CD4-positive, CD25-positive, alpha-beta regulatory T cell (primary cell): Measurements from ENCODE around the gene ITPKB. TPM values are rescaled to one million over a fixed set of nuclear protein-coding genes. Genes with fewer than 3 reads are reported as not detected.

Experiments
- ATAC-seq, 2 donors: fragments of 150-1000 bp; cut with Tn5 transposase; one replicate each; pipeline ENCODE4 v1.10.0; 2021; ENCODE audit warnings: low read depth in 2 of 2, moderate number of reproducible peaks in 2 of 2, moderate library complexity in 1 of 2
- DNase-seq, 3 donors: peaks; one replicate each; pipeline versions ENCODE4 v3.0.0 to v3.0.0-alpha.2; 2012 to 2022; ENCODE audit warnings: mixed read lengths in 1 of 3
- H3K27ac ChIP-seq: one replicate; pipeline ENCODE4 v1.7.0; 2013; ENCODE audit warnings: mild to moderate bottlenecking, low read length; ENCODE audit not compliant: insufficient read depth, poor library complexity, severe bottlenecking
- H3K27me3 ChIP-seq: one replicate; pipeline ENCODE4 v1.7.0; 2013; ENCODE audit warnings: low read length; ENCODE audit not compliant: control insufficient read depth, insufficient read depth
- H3K36me3 ChIP-seq: one replicate; pipeline ENCODE4 v1.7.0; 2013; ENCODE audit warnings: mild to moderate bottlenecking, low read length, moderate library complexity; ENCODE audit not compliant: control insufficient read depth, insufficient read depth
- H3K4me1 ChIP-seq: 2 replicates; pipeline ENCODE4 v1.7.0; 2013; ENCODE audit warnings: mild to moderate bottlenecking, low read length; ENCODE audit not compliant: insufficient read depth, control insufficient read depth, poor library complexity, severe bottlenecking
- H3K4me3 ChIP-seq: one replicate; pipeline ENCODE4 v1.7.0; 2013; ENCODE audit warnings: low read depth, mild to moderate bottlenecking, low read length, moderate library complexity
- H3K9me3 ChIP-seq, 2 experiments: 1 replicate in 1 of 2; 2 replicates in 1 of 2; pipeline ENCODE4 v1.7.0; 2013; ENCODE audit warnings: low read length in 2 of 2, mild to moderate bottlenecking in 1 of 2, moderate library complexity in 1 of 2; ENCODE audit not compliant: control insufficient read depth in 2 of 2
- H3K27ac Mint-ChIP-seq, 3 donors: one replicate each; pipeline ENCODE4 v1.8.0; 2020 to 2022; ENCODE audit warnings: mild to moderate bottlenecking in 3 of 3, mixed read lengths in 3 of 3, moderate library complexity in 2 of 3
- H3K27me3 Mint-ChIP-seq: one replicate; pipeline ENCODE4 v1.8.0; 2022; ENCODE audit warnings: mild to moderate bottlenecking, mixed read lengths
- H3K36me3 Mint-ChIP-seq: one replicate; pipeline ENCODE4 v1.8.0; 2020; ENCODE audit warnings: mixed read lengths
- H3K4me1 Mint-ChIP-seq, 4 donors: one replicate each; pipeline ENCODE4 v1.8.0; 2020 to 2022; ENCODE audit warnings: mixed read lengths in 4 of 4, mild to moderate bottlenecking in 1 of 4
- H3K4me3 Mint-ChIP-seq, 4 donors: one replicate each; pipeline ENCODE4 v1.8.0; 2020 to 2022; ENCODE audit warnings: mild to moderate bottlenecking in 4 of 4, mixed read lengths in 4 of 4, moderate library complexity in 3 of 4
- H3K9me3 Mint-ChIP-seq, 7 donors: one replicate each; pipeline ENCODE4 v1.8.0; 2020 to 2022; ENCODE audit warnings: mixed read lengths in 7 of 7, mild to moderate bottlenecking in 3 of 7, moderate library complexity in 2 of 7
- polyA plus RNA-seq, 4 donors: library from polyadenylated mRNA; unstranded; fragments of 300-500 nt; fragmentation: Illumina TruSeq; gene quantifications; one replicate each; pipeline ENCODE4 v1.2.3, GENCODE V29; 2021
- total RNA-seq: library from RNA; stranded (reverse); gene quantifications from one replicate; pipeline ENCODE4 v1.2.3, GENCODE V29; 2022

The ITPKB gene
- total and polyA plus RNA-seq, 5 donors from 2014 or later = 38.5 to 216 (median 48.0) TPM

DNA sequence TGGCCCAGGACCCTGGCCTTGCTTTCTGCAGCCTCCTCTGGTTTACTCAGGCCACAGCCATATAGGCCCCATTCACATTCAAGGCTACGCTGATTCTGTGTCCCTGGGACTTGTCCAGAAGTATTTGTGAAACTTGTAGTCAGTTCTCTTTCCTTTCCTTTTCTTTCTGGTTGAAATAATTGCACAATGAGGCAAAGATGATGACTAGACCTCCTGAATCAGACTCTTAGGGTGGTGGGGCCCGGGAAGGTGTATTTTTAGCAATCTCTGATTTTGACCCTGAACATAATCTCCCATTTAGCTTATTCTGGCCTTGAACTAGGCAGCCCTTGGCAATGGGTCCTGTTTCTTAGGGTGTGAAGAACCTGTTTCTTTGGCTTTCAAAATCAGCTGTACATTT, 150.6 kb downstream of the ITPKB start:
- no peaks in the 10 kb centered on the region for H3K4me1 ChIP-seq
- no peak overlapping the region for H3K27ac ChIP-seq

DNA sequence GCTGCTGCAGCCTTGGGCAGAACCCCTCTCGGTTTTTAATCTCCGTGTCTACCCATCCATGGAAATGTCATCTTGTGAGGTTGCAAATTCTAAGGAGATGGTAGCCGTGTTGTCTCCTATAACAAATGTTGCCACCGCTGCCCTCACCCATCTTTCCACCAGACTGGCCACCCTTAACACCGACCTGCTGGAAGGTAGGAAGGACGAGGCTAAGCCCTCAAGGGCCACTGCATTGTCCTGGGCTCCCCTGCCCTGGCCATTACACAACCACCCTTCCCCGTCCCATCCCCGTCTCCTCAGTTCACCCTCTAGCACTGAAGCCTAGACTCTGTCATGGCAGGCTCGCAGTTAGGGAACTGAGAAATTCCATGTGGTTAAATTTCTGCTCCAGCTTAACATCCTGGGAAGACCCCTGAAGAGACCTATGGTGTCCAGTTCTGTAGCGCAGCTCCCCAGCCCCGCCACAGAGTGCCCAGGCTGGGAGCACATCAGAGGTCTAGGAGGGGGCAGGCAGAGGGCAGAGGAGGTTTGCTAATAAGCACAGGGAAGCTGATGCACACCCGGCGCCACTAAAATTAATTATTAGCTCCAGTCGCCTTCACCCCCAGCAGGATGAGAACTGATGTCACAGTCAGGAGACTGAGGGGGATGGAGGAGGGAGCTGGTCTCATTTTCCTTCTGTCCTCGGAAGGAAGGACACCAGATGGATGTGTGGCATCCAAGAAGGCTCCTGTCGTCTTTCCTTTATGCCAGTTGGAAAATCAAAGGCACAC, 152.2 kb downstream of the ITPKB start:
- no peaks in the 10 kb centered on the region for H3K9me3 Mint-ChIP-seq
- H3K27ac ChIP-seq = no peak overlapping the region
- H3K27me3 Mint-ChIP-seq = peaks cover 12% of the 10 kb centered on the region
- no peaks in the 10 kb centered on the region for H3K36me3 Mint-ChIP-seq
- H3K4me1 Mint-ChIP-seq = peaks cover 0 to 2% (median 0%) of the 10 kb centered on the region in 4 donors
- no peaks in the 10 kb centered on the region for H3K4me1 ChIP-seq
- no peaks in the 10 kb centered on the region for H3K36me3 ChIP-seq
- H3K27me3 ChIP-seq = no peaks in the 10 kb centered on the region
- H3K9me3 ChIP-seq = no peaks in the 10 kb centered on the region
- no peak overlapping the region for H3K4me3 Mint-ChIP-seq
- no peak for ATAC-seq
- H3K4me3 ChIP-seq = no peak overlapping the region
- no peak overlapping the region for H3K27ac Mint-ChIP-seq
- DNase-seq = no peak

More for the DNA sequence above, 150.6 kb downstream of the ITPKB start:
- Mint-ChIP-seq H3K4me1 (peaks cover 0 to 2% (median 0%) of the 10 kb centered on the region in 4 donors), H3K36me3 (no peaks in the 10 kb centered on the region), H3K4me3 (no peak overlapping the region), H3K27ac (no peak overlapping the region), H3K27me3 (peaks cover 8% of the 10 kb centered on the region), H3K9me3 (no peaks in the 10 kb centered on the region)
- no peak for ATAC-seq
- no peak for DNase-seq
- Histone ChIP-seq H3K9me3 (no peaks in the 10 kb centered on the region), H3K4me3 (no peak overlapping the region), H3K36me3 (no peaks in the 10 kb centered on the region), H3K27me3 (no peaks in the 10 kb centered on the region)

DNA sequence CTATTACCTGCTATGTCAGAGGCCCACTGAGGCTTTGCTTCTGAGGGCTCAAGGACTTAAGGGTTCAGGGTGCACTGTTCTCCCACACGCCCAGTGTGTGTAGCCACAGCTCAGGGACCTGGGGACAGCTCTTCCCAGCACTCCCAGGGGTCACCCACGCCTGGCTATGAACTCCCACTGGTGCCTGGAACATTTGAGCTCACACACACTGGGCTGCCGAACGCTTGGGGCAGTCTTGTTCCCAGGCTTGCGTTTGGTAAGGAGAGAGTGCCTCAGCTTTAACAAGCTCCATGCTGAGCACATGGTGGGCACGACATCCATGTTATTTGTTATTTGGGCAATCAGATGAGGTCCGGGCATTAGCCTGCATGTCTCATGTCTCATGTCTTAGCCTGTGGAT, 153.0 kb downstream of the ITPKB start:
- Mint-ChIP-seq H3K27me3 (peaks cover 12% of the 10 kb centered on the region), H3K4me1 (peaks cover 0 to 2% (median 0%) of the 10 kb centered on the region in 4 donors), H3K27ac (no peak overlapping the region), H3K36me3 (no peaks in the 10 kb centered on the region), H3K9me3 (no peaks in the 10 kb centered on the region), H3K4me3 (no peak overlapping the region)
- Histone ChIP-seq H3K4me1 (no peaks in the 10 kb centered on the region), H3K27me3 (no peaks in the 10 kb centered on the region), H3K36me3 (no peaks in the 10 kb centered on the region), H3K4me3 (no peak overlapping the region), H3K9me3 (no peaks in the 10 kb centered on the region), H3K27ac (no peak overlapping the region)
- DNase-seq = no peak
- ATAC-seq = no peak

DNA sequence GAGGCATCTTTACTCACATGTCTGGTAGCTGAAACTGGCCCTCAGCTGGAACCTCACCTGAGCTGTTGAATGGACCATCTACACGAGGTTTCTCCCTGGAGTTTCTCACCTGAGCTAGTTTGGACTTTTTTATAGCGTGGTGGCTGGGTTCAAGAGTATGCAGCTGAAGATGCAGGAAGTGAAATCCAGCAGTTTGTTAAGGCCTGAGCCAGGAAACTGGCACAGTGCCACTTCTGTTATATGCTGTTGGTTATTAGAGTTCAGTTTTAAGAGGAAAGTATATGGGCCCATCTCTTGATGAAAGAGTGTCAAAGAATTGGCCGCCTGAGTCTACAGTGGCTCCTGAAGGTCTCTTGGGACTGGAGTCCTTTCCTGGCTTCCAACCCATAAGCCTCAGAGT, 154.9 kb downstream of the ITPKB start:
- ATAC-seq = no peak
- Mint-ChIP-seq H3K9me3 (peaks cover 0 to 3% (median 0%) of the 10 kb centered on the region in 7 donors), H3K36me3 (no peaks in the 10 kb centered on the region), H3K27me3 (peaks cover 8% of the 10 kb centered on the region), H3K4me1 (peaks cover 0 to 2% (median 0%) of the 10 kb centered on the region in 4 donors), H3K4me3 (no peak overlapping the region), H3K27ac (no peak overlapping the region)
- H3K27ac ChIP-seq = no peak overlapping the region
- no peak for DNase-seq
- no peaks in the 10 kb centered on the region for H3K36me3 ChIP-seq
- no peaks in the 10 kb centered on the region for H3K9me3 ChIP-seq
- H3K27me3 ChIP-seq = no peaks in the 10 kb centered on the region
- H3K4me3 ChIP-seq = no peak overlapping the region
- H3K4me1 ChIP-seq = no peaks in the 10 kb centered on the region

DNA sequence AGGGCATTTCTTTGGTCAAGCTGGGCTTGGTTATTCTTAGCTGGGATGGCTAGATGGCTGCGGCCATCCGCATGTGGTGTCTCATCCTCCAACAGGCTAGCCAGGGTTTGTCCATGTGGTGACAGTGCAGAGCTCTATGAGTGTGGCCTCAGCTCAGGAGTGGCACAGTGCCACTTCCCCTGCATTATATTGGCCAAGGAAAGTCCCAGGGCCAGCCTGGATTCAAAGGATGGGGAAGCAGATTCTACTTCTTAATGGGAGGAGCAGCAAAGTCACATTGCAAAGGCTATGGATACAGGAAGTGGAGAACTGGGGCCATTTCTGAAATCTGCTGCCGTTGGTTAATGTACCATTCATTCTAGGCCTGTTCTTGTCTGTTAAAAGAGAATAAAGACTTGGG, 156.1 kb downstream of the ITPKB start:
- DNase-seq (no peak), ATAC-seq (no peak)
- no peaks in the 10 kb centered on the region for H3K27me3 ChIP-seq
- H3K4me3 Mint-ChIP-seq = no peak overlapping the region
- peaks cover 4% of the 10 kb centered on the region for H3K27me3 Mint-ChIP-seq
- H3K4me1 ChIP-seq = no peaks in the 10 kb centered on the region
- no peaks in the 10 kb centered on the region for H3K9me3 ChIP-seq
- no peaks in the 10 kb centered on the region for H3K36me3 Mint-ChIP-seq
- peaks cover 0 to 3% (median 0%) of the 10 kb centered on the region in 7 donors for H3K9me3 Mint-ChIP-seq
- no peak overlapping the region for H3K27ac Mint-ChIP-seq
- H3K36me3 ChIP-seq = no peaks in the 10 kb centered on the region
- peaks cover 0 to 2% (median 0%) of the 10 kb centered on the region in 4 donors for H3K4me1 Mint-ChIP-seq
- no peak overlapping the region for H3K4me3 ChIP-seq
- no peak overlapping the region for H3K27ac ChIP-seq

Other genes with a start within 250 kb of the ITPKB start
- not detected for gene STUM, start 190.5 kb downstream of the ITPKB start, total RNA-seq
- gene STUM, start 190.5 kb downstream of the ITPKB start, polyA plus RNA-seq = under 1 TPM in 3 of 4 donors, not detected in 1; 0.03 to 0.09 (median 0.06) TPM
- 3.7 TPM for gene PSEN2, start 131.3 kb upstream of the ITPKB start, total RNA-seq
- 1 to 10 TPM; 1.8 to 3.5 (median 3.2) TPM for gene PSEN2, start 131.3 kb upstream of the ITPKB start, polyA plus RNA-seq
- gene COQ8A, start 201.0 kb upstream of the ITPKB start, total RNA-seq = 44.1 TPM
- gene COQ8A, start 201.0 kb upstream of the ITPKB start, polyA plus RNA-seq = 10 to 100 TPM; 53.1 to 60.1 (median 56.4) TPM